Prostate gland (tissue), 2 donors: Measurements from ENCODE around the gene LARP6. TPM values are rescaled to one million over a fixed set of nuclear protein-coding genes. Genes with fewer than 3 reads are reported as not detected.

Experiments used
- DNase-seq: peaks from one replicate; pipeline ENCODE4 v3.0.0-alpha.2; 2019; ENCODE audit warnings: low spot score
- H3K27ac ChIP-seq, 2 donors: fragments of 200-600 bp; sonication (generic); 2 replicates each; pipeline ENCODE4 v1.5.1; 2017 to 2019
- H3K27me3 ChIP-seq: fragments of 200-600 bp; sonication (generic); replicated peaks from 2 replicates; pipeline ENCODE4 v1.5.1; 2019; ENCODE audit not compliant: insufficient read depth
- H3K36me3 ChIP-seq, 2 donors: fragments of 200-600 bp; sonication (generic); 1 replicate in 1 of 2; 2 replicates in 1 of 2; pipeline versions ENCODE4 v1.5.1 to v1.8.1; 2017 to 2019
- H3K4me1 ChIP-seq: fragments of 200-600 bp; sonication (generic); replicated peaks from 2 replicates; pipeline ENCODE4 v1.5.1; 2019
- H3K4me3 ChIP-seq, 2 donors: fragments of 200-600 bp; sonication (generic); 2 replicates each; pipeline ENCODE4 v1.5.1; 2017 to 2019
- H3K9me3 ChIP-seq: fragments of 200-600 bp; sonication (generic); 2 replicates; pipeline ENCODE4 v1.5.1; 2017
- CTCF ChIP-seq, 4 experiments: fragments of 200-600 bp in 2 of 4; fragments of 450-650 bp in 2 of 4; sonication (generic) in 2 of 4; IDR thresholded peaks; 1 replicate in 3 of 4; 2 replicates in 1 of 4; pipeline ENCODE4 v1.5.1; 2016 to 2019; ENCODE audit warnings: antibody characterized with exemption in 4 of 4, mild to moderate bottlenecking in 2 of 4, moderate library complexity in 2 of 4
- POLR2A ChIP-seq: fragments of 450-650 bp; IDR thresholded peaks from one replicate; pipeline ENCODE4 v1.6.1; 2016; ENCODE audit warnings: antibody characterized with exemption, mild to moderate bottlenecking
- POLR2AphosphoS5 ChIP-seq: sonication (generic); formaldehyde crosslinking; IDR thresholded peaks from one replicate; pipeline ENCODE4 v1.6.1; 2017; ENCODE audit warnings: antibody characterized with exemption
- whole genome bisulfite sequencing: methylation state at CpG from one replicate; pipeline ENCODE4 v1.1.5; 2018; 5-methylcytosine and 5-hydroxymethylcytosine counted together
- intact Hi-C: fragments of 100-400 bp; cut with DNase I; formaldehyde crosslinking; loops from one replicate; pipeline ENCODE4 v1.14.2; 2022
- total RNA-seq, 2 donors: library from RNA; depleted of rRNA; stranded (reverse); fragments of >200 nt; gene quantifications; one replicate each; pipeline ENCODE4 v1.1.0, GENCODE V29; 2016

Gene LARP6
- total RNA-seq, 2 donors from 2014 or later = 24.6 to 43.3 TPM

- TF ChIP-seq CTCF (IDR thresholded peaks at IDR 0.05) (no peak), POLR2AphosphoS5 (no peak), POLR2A (no peak)
- WGBS = 95% methylated on average over 4 of the region's 4 CpGs
- Histone ChIP-seq H3K27me3 (no peaks in the 10 kb centered on the region), H3K4me3 (no peak overlapping the region), H3K9me3 (no peaks in the 10 kb centered on the region), H3K36me3 (no peaks in the 10 kb centered on the region), H3K4me1 (no peaks in the 10 kb centered on the region), H3K27ac (no peak overlapping the region)
- no peak for DNase-seq
- intact Hi-C loops = no loop called here
Measured at GRCh38 chr15:70786996-70787395, 67.0 kb downstream of the LARP6 start.

- Histone ChIP-seq H3K27me3 (no peaks in the 10 kb centered on the region), H3K4me1 (no peaks in the 10 kb centered on the region), H3K4me3 (no peak overlapping the region), H3K27ac (no peak overlapping the region), H3K36me3 (no peaks in the 10 kb centered on the region), H3K9me3 (no peaks in the 10 kb centered on the region)
- no peak for DNase-seq
- intact Hi-C loops = no loop called here
- WGBS = 71% methylated on average over 6 of the region's 6 CpGs
- TF ChIP-seq POLR2A (no peak), CTCF (IDR thresholded peaks at IDR 0.05) (no peak), POLR2AphosphoS5 (no peak)
Measured at GRCh38 chr15:70783610-70784022, 70.3 kb downstream of the LARP6 start.

GRCh38 chr15:70783041-70783440 lies 70.9 kb downstream of the LARP6 start:
- no peak for TF ChIP-seq POLR2A
- no peak for TF ChIP-seq CTCF (IDR thresholded peaks at IDR 0.05)
- Histone ChIP-seq H3K4me1 (no peaks in the 10 kb centered on the region), H3K27ac (no peak overlapping the region), H3K36me3 (no peaks in the 10 kb centered on the region), H3K9me3 (no peaks in the 10 kb centered on the region), H3K27me3 (no peaks in the 10 kb centered on the region), H3K4me3 (no peak overlapping the region)
- DNase-seq = no peak
- WGBS = 89% methylated on average over 3 of the region's 3 CpGs
- intact Hi-C loops = no loop called here

- TF ChIP-seq CTCF (IDR thresholded peaks at IDR 0.05) = no peak
- no peak for TF ChIP-seq POLR2A
- no peak for TF ChIP-seq POLR2AphosphoS5
- no peaks in the 10 kb centered on the region for H3K27me3 ChIP-seq
- intact Hi-C loops = no loop called here
- no peak overlapping the region for H3K4me3 ChIP-seq
- no peak overlapping the region for H3K27ac ChIP-seq
- H3K4me1 ChIP-seq = no peaks in the 10 kb centered on the region
- no peak for DNase-seq
- H3K36me3 ChIP-seq = no peaks in the 10 kb centered on the region
- WGBS = 96% methylated on average over 5 of the region's 5 CpGs
- H3K9me3 ChIP-seq = no peaks in the 10 kb centered on the region
Measured at GRCh38 chr15:70781236-70781635, 72.7 kb downstream of the LARP6 start.

Other genes starting within 250 kb of the LARP6 start
- 10 to 100 TPM; 16.3 to 35.2 TPM for gene UACA, start 90.6 kb downstream of the LARP6 start, total RNA-seq
- 1 to 10 TPM; 3.2 to 6.6 TPM for gene THAP10, start 38.3 kb upstream of the LARP6 start, total RNA-seq
- 10 to 100 TPM in 1 of 2 donors, 1 to 10 TPM in 1; 9.8 to 13.3 TPM for gene LRRC49, start 38.7 kb upstream of the LARP6 start, total RNA-seq